ENCODE results near the gene OR52E2.
"Not testable (repeated sequence)": the region's sequence is repeated elsewhere in the genome, so short reads cannot be mapped to it uniquely, and the experiment has no call there.

Gene OR52E2

DNA sequence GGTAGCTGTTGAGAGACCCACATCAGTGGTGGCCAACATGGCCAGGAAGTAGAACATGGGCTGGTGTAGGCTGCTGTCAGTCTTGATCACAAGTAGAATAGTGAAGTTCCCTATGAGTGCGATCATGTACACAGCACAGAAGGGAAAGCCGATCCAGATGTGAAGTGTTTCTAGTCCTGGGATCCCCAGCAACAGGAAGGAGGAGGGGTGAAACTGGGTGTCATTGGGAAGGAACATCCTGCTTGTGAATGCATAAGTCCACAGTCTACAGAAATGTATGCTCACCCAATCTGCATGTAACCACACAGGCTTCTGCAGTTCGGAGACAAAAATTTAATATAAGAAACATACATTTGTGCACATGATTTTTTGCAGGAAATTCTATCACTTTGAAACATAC lies at the start of gene OR52E2:
OR52E2 (minus strand) TSS at position 237 of the 400 bp plus-strand sequence; CDS start at position 237, 0 bp downstream.
- DNase-seq (ENCODE audit: low spot score) = no peak

GRCh38 chr11:5107285-5107684 lies 47.9 kb upstream of the OR52E2 start:
- DNase-seq (ENCODE audit: low spot score) = no peak

- DNase-seq (ENCODE audit: low spot score) = no peak
Measured at GRCh38 chr11:5103066-5103465, 43.6 kb upstream of the OR52E2 start.

- no peak for DNase-seq (ENCODE audit: low spot score)
Measured at GRCh38 chr11:5102246-5102645, 42.8 kb upstream of the OR52E2 start.

DNA sequence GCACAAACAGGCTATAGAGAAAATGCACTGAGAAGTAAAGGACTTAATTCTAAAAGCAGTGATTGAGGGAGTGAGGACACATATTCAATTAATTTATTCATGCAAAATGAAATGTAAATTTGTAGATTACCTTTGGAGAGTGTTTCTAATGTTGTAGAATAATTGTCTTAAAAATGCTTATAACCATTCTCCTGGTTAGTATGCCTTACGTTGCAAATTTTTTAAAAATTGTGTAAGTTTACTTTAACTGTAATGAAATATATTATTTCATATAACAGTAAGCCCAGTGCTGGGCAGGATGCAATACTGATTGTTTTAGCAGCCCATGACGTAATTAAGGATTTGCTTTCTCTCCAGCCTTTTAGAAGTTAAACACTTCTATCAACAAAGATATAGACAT lies 36.6 kb upstream of the OR52E2 start:
- DNase-seq (ENCODE audit: low spot score) = no peak

GRCh38 chr11:5092821-5093585 lies 33.6 kb upstream of the OR52E2 start:
- DNase-seq (ENCODE audit: low spot score) = no peak

GRCh38 chr11:5090668-5091067 lies 31.2 kb upstream of the OR52E2 start:
- no peak for DNase-seq (ENCODE audit: low spot score)

DNA sequence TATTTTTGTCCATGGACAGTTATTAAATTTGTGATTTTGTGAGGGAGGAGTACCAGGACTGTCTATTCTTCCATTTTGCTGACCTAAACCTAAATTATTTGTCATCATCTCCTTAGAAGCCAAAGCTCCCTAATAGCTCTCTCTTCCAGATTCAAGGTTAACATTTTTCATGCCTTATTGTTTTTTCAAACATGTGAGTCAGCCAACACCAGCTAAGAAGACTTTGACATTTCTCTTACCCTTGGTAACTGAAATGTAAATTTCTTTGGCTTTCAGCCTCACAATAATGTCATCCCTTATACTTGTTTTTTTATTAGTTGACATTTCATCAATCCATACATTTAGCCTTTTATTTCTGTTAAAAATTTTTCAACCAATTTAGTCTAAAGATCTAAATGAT lies 29.1 kb upstream of the OR52E2 start:
- no peak for DNase-seq (ENCODE audit: low spot score)

DNA sequence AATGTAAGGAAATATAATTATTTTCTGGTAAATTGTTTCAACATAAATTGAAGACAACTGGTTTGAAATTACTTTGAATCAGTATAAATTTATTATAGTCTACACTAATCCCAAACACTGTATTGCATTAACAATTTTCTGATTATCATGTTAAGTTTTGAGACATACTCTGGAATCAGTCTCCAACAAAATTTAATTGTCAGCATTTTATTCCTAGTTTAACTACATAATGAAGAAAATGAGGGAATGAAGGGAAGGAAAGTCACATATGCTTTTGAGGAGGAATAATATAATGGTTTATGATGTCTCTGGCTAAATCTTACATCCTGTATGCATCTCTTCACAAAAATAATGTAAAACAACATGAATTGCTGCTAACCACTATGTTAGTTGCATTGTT lies 24.2 kb upstream of the OR52E2 start:
- DNase-seq (ENCODE audit: low spot score) = no peak

DNA sequence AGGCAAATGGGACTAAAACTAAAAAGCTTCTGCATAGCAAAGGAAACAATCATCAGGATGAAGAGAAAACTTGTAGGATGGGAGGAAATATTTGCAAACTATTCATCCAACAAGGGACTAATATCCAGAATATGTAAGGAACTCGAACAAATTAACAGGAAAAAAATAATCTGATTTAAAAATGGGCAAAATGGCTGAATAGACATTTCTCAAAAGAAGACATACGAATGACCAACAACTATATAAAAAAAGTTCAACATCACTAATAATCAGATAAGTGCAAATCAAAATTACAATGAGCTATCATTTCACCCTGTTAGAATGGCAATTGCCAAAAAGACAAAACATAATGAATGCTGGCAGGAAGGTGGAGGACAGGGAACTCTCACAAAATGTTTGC lies 22.0 kb upstream of the OR52E2 start:
- DNase-seq (ENCODE audit: low spot score) = no peak

GRCh38 chr11:5071799-5072198 lies 12.4 kb upstream of the OR52E2 start:
- DNase-seq (ENCODE audit: low spot score) = no peak

- DNase-seq (ENCODE audit: low spot score) = no peak
Measured at GRCh38 chr11:5069272-5069671, 9.8 kb upstream of the OR52E2 start, which contains the start of gene OR52E1. TSS of gene OR52E1 (plus strand) at chr11:5069572.

DNA sequence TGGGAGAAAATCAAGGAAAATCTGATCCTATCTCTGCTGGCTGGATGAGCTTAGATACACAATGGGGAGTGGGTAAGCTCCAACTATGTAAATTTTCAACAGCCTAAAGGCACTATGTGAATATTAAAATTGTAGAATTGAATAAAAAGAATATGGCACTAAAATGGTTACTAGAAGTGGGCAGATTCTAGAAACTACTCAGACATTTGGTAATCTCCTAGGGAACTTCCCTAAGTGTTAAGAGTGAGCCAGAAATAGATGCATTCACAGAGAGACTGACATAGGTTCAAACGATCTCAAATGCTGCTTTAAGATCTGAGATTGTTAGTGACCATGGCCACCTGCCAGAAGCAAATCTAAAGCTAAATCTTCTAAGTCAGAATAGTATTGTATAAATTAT lies 5.6 kb upstream of the OR52E2 start:
- no peak for DNase-seq (ENCODE audit: low spot score)

DNA sequence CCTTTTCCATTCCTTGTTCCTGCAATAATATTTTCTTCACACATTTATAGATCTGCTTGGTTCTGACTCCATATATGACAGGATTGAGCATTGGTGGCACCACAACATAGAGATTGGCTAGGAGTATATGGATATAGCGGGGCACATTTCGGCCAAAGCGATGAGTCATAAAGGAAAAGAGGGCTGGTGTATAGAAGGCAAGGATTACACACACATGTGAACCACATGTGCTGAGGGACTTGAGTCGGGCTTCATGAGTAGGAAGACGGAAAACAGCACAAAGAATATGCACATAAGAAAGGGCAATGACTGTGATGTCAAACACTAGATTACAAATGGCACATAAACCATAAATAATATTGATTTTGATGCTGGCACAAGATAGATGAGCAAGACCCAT lies 748 bp downstream of the OR52E2 start:
- not testable (repeated sequence) for DNase-seq (ENCODE audit: low spot score)

DNA sequence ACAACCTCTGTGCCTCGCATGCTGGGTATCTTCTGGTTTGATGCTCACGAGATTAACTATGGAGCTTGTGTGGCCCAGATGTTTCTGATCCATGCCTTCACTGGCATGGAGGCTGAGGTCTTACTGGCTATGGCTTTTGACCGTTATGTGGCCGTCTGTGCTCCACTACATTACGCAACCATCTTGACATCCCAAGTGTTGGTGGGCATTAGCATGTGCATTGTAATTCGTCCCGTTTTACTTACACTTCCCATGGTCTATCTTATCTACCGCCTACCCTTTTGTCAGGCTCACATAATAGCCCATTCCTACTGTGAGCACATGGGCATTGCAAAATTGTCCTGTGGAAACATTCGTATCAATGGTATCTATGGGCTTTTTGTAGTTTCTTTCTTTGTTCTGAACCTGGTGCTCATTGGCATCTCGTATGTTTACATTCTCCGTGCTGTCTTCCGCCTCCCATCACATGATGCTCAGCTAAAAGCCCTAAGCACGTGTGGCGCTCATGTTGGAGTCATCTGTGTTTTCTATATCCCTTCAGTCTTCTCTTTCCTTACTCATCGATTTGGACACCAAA lies 12.6 kb downstream of the OR52E2 start:
- no peak for DNase-seq (ENCODE audit: low spot score)

DNA sequence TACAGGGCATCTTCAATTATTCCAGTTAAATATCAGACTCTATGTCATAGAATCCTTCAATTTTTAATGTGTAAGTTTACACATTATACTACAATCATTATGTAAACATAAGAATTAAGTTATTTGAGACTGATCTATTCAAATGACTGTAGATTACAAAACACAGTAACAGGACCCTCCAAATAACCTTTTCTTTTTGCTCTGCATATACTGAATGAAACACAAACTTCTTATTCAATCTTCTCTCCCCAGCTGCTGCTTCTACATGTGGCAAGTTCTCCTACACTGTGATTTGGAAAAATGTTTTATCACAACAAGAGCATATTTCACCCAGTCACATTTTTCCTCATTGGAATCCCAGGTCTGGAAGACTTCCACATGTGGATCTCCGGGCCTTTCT lies 13.2 kb downstream of the OR52E2 start, which contains the start of gene OR52J3:
OR52J3 (plus strand) TSS at position 301 of the 400 bp plus-strand sequence; CDS start at position 301, 0 bp downstream.
- no peak for DNase-seq (ENCODE audit: low spot score)

GRCh38 chr11:5043380-5043779 lies 16.0 kb downstream of the OR52E2 start:
- no peak for DNase-seq (ENCODE audit: low spot score)

- DNase-seq (ENCODE audit: low spot score) = no peak
Measured at GRCh38 chr11:5042091-5042490, 17.3 kb downstream of the OR52E2 start.

DNA sequence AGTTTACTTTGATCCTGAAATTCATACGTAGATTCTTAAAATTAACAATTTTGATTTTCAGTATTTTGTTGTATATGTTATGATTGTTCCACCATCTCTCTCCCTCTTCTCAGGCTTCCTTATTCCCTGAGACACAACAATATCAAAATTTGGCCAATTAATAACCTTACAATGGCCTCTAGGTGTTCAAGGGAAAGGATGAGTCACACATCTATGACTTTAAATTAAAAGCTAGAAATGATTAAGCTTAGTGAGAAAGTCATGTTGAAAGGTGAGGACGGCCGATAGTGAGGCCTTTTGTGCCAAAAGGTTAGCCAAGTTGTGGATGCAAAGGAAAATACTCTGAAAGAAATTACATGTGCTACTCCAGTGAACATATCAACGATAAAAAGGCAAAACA lies 18.6 kb downstream of the OR52E2 start:
- DNase-seq (ENCODE audit: low spot score) = no peak

DNA sequence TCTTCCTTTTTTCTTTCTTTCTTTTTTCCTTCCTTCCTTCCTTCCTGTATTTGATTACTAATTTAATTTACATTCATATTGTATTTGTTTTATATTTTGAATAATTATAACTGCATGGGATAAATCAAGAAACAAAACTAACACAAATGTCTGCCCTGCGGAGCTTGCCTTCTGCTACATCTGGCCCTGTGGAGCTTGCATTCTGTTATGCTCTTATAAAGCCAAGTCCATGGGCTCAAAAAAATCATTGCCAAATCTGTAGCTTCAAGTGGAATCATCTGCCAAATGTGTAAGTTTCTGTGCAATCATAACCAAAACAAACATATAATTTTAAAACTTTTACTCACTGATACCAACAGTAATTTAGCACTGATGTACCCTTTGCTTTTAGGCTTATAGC lies 21.1 kb downstream of the OR52E2 start:
- no peak for DNase-seq (ENCODE audit: low spot score)

- DNase-seq (ENCODE audit: low spot score) = no peak
Measured at GRCh38 chr11:5037926-5038325, 21.5 kb downstream of the OR52E2 start.

DNA sequence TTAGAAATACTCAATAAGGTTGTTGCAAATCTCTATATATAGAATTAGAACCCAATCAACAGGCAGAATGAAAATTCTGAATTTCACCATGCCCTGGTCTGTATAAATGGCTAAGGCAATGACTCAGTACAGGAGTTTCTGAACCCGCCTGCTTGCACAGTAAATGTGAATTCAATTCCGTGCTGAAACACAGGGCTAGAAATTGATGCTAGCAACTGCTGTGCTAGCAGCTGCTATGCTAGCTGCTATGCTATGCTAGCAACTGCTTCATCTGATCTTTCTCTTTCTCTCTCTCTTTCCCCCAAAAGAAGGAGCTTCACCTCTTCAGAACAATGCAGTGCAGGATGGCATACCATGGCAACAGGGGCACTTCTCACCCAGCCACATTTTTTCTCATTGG lies 22.8 kb downstream of the OR52E2 start:
- no peak for DNase-seq (ENCODE audit: low spot score)

DNA sequence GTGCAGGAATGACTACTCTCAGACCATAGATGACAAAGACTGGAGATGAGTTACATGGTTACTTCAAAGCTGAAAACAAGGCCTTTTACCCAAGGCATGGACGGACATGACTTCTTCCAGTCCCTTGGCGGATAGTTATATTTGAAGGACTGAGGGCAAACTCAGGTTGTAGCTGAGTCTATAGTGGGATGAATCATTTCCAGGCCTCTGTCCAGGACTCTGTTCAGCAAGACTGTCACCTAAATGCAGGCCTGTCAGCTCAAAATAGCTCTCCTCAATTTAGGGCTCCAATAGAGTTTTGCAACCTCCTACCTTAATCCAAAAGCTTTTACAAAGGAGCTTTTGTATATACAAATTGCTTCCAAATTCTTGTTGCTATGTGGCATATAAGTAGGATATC lies 37.4 kb downstream of the OR52E2 start:
- DNase-seq (ENCODE audit: low spot score) = no peak

- DNase-seq (ENCODE audit: low spot score) = no peak
Measured at GRCh38 chr11:5013012-5013411, 46.4 kb downstream of the OR52E2 start.
